Spinal cord (tissue), 10 donors: ENCODE results near the gene ADAMTSL2. TPM values are rescaled to one million over a fixed set of nuclear protein-coding genes. Genes with fewer than 3 reads are reported as not detected.

Experiments
- DNase-seq, 6 donors: peaks; one replicate each; pipeline versions ENCODE4 v3.0.0 to v3.0.0-alpha.2; 2013 to 2015; ENCODE audit warnings: low spot score in 6 of 6, low read depth in 4 of 6
- H3K27ac ChIP-seq: one replicate; pipeline ENCODE4 v1.5.1; 2013; ENCODE audit warnings: low read depth, low read length, control low read depth
- H3K27me3 ChIP-seq: one replicate; pipeline ENCODE4 v1.6.1; 2013; ENCODE audit warnings: low read length; ENCODE audit not compliant: control insufficient read depth, insufficient read depth
- H3K36me3 ChIP-seq: one replicate; pipeline ENCODE4 v1.6.1; 2013; ENCODE audit warnings: low read length; ENCODE audit not compliant: control insufficient read depth, insufficient read depth
- H3K4me1 ChIP-seq: one replicate; pipeline ENCODE4 v1.6.1; 2013; ENCODE audit warnings: low read length; ENCODE audit not compliant: control insufficient read depth, insufficient read depth
- H3K4me3 ChIP-seq: one replicate; pipeline ENCODE4 v1.5.1; 2013; ENCODE audit warnings: low read depth, low read length, control low read depth
- H3K9me3 ChIP-seq: one replicate; pipeline ENCODE4 v1.6.1; 2013; ENCODE audit warnings: low read length; ENCODE audit not compliant: control insufficient read depth, insufficient read depth
- WGBS: methylation state at CpG from one replicate; pipeline ENCODE4 v1.1.5; 2013; ENCODE audit warnings: missing lambda C conversion rate; ENCODE audit not compliant: insufficient coverage; 5-methylcytosine and 5-hydroxymethylcytosine counted together
- polyA plus RNA-seq, 2 donors: library from polyadenylated mRNA; unstranded; fragments of 120-200 nt; gene quantifications; one replicate each; pipeline ENCODE4 v1.2.1, GENCODE V29; 2013; ENCODE audit not compliant: insufficient read length in 2 of 2
- total RNA-seq, 2 donors: library from RNA; depleted of rRNA in 1 of 2; stranded (reverse); fragments of 120-200 nt in 1 of 2; fragments of >200 nt in 1 of 2; gene quantifications; one replicate each; pipeline versions ENCODE4 v1.2.3 to v1.2.4, GENCODE V29; 2013 to 2014
- donor health status: healthy.

Gene ADAMTSL2
- total and polyA plus RNA-seq, 4 donors = 3.7 to 9.0 (median 7.8) TPM

DNA sequence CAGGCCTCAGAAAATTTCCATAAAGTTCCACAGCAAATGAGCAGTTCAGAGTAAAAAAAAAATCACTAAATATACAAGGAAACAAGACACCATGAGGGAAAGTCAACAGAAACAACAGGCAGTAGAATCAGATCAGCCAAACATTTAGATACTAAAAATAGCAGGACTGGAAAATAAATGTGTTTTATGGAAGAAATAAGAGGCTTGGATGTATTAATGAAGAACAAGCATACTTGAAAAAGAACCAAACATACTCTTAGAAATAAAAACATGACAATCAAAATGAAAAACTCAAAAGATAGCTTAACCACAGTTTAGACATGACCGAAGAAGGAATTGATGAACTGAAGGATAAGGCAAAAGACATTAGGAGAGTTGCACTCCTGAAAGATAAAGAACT lies 32.4 kb upstream of the ADAMTSL2 start:
- Histone ChIP-seq H3K36me3 (no peaks in the 10 kb centered on the region), H3K27ac (no peak overlapping the region), H3K4me1 (no peaks in the 10 kb centered on the region), H3K9me3 (peaks cover 11% of the 10 kb centered on the region), H3K27me3 (no peaks in the 10 kb centered on the region), H3K4me3 (no peak overlapping the region)
- no peak for DNase-seq
- no CpG with 5 or more reads among the region's 1 CpG for WGBS

DNA sequence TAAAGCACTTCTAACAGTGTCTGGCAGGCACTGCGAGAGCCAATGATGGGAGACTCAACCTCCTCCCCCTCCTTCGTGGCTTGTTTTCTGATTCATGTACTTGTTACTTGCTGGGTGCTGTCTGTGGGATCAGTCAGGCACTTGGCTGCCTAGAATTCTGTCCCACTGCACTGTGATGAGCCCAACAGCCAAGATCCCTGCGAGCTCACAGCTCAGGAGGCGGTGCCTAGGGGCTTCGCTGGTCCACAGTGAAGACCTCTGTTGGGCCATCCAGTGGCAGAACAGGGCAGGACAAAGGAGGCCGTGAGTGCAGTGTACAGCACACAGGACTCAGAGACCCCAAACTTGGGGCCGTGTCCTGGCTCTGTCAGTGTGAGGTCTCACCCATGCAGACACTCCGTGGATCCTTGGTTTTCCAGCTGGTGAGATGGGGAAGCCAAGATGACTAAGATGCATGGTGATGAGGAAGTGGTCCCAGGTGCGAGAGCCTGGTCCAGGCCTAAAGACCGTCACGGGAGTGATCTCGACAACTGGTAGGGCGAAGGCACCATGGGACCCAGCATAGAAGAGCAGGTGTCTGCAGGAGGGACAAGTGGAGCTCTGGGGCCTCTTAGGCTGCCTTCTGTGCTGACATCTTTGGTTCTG lies 29.2 kb upstream of the ADAMTSL2 start:
- 86% methylated on average over 12 of the region's 13 CpGs for WGBS
- Histone ChIP-seq H3K27ac (no peak overlapping the region), H3K27me3 (no peaks in the 10 kb centered on the region)

DNA sequence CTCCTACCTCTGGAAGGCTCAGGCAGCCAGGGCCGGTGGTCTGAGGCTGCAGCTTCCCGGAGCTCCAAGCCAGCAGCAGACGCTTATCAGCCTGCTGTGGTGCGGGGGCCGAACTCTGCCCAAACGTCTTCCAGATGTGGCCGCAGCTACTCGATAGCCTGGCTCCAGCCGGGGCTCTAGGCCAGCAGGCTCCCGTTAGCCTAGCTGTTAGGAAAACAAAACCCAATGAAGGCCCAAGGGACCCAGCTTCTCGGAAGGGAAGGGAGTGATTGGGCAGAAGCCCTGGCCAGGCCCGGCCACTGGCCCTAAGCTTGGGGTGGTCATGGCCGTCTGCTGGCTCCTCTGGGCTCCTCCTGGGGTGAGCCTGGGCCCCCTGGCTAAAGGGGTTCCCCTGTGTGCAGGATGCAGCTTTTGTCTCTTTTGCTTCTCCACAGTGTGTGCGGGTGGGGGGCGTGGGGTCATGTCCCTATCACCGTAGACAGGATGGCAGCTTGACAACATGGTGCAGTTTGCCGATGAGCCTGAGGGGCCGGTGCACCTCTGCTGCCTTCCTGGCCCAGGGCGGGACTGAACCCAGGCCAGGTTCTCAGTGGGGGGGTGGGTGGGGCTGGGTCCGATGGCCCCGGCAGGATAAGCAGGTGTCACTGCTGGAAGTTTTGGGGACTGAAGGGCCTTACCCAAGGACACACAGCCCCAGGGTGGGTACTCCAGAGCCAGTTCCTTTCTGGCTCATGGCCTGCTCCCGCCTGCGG lies 28.4 kb upstream of the ADAMTSL2 start:
- H3K27ac ChIP-seq = no peak overlapping the region
- H3K27me3 ChIP-seq = no peaks in the 10 kb centered on the region
- no peak overlapping the region for H3K4me3 ChIP-seq
- no peaks in the 10 kb centered on the region for H3K36me3 ChIP-seq
- peaks cover 11% of the 10 kb centered on the region for H3K9me3 ChIP-seq
- 77% methylated on average over 22 of the region's 23 CpGs for WGBS
- DNase-seq = no peak
- H3K4me1 ChIP-seq = peaks cover 23% of the 10 kb centered on the region

More for the DNA sequence above, 29.2 kb upstream of the ADAMTSL2 start:
- Histone ChIP-seq H3K4me1 (peaks cover 16% of the 10 kb centered on the region), H3K4me3 (no peak overlapping the region), H3K36me3 (no peaks in the 10 kb centered on the region), H3K9me3 (peaks cover 11% of the 10 kb centered on the region)
- no peak for DNase-seq

DNA sequence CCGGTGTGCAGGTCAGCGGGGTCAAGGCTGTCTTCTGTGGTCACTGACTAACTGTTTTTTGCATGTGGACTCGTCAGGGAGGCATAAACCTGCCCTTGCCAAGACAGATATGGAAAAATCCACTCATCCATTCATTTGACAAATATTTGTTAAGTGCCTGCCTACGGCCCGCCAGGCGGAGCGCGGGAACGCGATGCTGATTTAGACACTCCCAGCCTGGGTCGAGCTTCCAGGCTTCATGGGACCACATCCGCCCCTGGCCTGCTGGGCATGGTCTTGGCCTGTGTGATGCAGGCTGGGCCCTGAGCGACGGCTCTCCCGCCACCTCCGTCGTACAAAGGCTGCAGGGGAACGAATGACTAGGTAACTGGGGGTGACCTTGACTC lies 27.9 kb upstream of the ADAMTSL2 start:
- DNase-seq = no peak
- H3K4me3 ChIP-seq = no peak overlapping the region
- peaks cover 26% of the 10 kb centered on the region for H3K4me1 ChIP-seq
- H3K9me3 ChIP-seq = peaks cover 7% of the 10 kb centered on the region
- no peak overlapping the region for H3K27ac ChIP-seq
- no peaks in the 10 kb centered on the region for H3K36me3 ChIP-seq
- H3K27me3 ChIP-seq = no peaks in the 10 kb centered on the region
- WGBS = 76% methylated on average over 18 of the region's 18 CpGs

DNA sequence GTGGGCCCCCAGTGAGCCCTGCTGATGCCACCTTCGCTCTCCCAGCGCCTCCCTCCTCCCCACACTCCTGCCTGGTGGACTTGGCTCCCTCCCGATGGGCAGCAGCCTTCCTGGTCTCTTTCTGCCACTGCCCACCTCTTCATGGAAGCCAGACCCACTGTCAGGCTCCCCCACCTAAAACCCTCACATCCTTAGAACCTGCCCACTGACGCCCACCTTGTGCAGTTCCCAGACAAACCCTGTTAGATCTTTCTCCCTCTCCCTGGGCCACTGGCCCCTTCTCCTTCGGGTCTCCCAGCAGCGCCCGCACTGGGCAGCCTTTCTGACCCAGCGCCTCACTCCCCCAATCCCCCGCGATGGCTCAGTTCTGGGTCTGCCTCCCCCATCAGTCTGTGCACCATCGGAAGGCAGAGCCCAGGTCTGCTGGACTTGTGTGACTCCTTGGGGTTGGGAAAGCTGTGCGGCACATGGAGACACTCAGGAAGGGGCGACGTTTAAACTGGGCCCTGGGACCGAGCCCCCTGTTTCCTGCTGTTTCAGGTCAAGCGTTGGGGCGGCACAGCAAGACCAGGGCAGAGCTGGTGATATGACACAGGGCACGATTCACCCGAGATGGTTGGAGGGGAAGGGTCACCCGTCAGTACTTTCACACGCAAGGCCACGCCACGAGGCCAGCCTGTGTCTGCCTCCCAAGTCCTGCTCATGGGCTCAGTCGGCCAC lies 27.1 kb upstream of the ADAMTSL2 start:
- Histone ChIP-seq H3K36me3 (no peaks in the 10 kb centered on the region), H3K4me3 (no peak overlapping the region), H3K27me3 (no peaks in the 10 kb centered on the region), H3K9me3 (peaks cover 3% of the 10 kb centered on the region), H3K27ac (no peak overlapping the region), H3K4me1 (peaks cover 26% of the 10 kb centered on the region)
- DNase-seq = no peak
- 90% methylated on average over 23 of the region's 24 CpGs for WGBS

DNA sequence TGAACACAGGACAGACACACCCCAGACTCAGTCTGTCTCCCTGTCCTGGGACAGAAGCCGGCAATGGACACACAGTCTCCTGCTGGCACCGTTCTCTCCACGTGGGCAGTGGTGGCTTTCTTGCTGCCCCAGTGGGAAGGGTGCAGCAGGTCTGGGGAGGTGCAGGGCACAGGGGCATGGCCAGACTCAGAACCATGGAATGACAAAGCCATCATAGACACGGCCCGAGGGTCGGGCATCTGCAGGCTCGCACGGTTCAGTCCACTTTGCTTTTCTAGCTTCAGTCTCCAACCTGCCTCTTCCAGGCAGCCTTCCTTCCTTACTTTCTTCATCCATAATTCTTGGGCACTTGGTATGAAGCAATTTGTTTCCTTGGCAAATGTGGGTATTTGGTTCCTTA lies 26.5 kb upstream of the ADAMTSL2 start:
- H3K27me3 ChIP-seq = no peaks in the 10 kb centered on the region
- 94% methylated on average over 3 of the region's 8 CpGs for WGBS
- peaks cover 32% of the 10 kb centered on the region for H3K4me1 ChIP-seq

DNA sequence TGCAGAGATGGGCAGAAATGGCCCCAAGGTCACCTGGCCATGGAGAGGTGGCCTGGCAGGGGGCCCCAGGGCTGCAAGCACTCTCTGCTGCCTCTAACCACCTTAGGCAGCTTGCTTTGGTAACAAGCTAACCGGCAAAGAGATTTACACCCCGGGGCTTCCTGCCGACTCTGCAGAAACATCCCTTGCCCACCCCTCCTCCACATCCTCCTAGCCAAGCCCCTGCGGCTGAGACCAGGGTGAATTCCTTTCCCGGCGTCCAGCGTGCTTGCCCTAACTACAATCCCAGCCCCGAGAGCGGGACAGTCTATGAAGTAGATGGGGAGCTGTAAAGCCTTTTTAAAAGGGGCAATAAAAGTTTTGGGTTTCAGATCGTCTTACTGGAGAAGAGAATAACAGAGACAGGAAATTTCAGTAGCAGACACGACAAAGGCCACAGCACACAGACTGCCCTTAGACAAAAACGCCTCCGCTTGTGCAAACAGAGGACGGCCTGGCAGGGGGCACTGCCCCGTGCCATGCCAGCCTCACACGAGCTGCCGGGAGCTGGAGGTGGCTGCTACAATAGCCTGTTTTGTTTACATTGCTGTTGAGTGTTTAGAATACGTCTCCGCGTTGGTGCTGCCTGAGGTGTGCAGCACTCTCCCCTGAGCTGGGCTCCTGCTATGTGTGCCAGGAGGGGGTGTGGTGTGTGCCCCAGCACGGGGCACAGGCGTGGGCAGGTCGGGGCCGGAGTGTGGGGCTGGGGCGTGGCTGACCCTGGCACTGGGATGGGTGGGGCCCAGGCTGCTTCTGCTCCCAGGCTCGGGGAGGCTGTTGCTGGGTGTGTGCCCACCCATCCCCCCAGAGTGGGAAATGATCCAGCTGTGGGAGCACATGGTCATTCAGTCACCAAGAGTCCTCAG lies 25.1 kb upstream of the ADAMTSL2 start:
- no peaks in the 10 kb centered on the region for H3K36me3 ChIP-seq
- H3K9me3 ChIP-seq = no peaks in the 10 kb centered on the region
- peak in 2 of 6 donors; percentile 40 to 60 for DNase-seq
- peaks cover 44% of the 10 kb centered on the region for H3K4me1 ChIP-seq
- H3K27me3 ChIP-seq = no peaks in the 10 kb centered on the region
- 12% methylated on average over 22 of the region's 26 CpGs for WGBS
- H3K27ac ChIP-seq = no peak overlapping the region
- H3K4me3 ChIP-seq = no peak overlapping the region

More for the DNA sequence above, 26.5 kb upstream of the ADAMTSL2 start:
- no peaks in the 10 kb centered on the region for H3K9me3 ChIP-seq
- no peaks in the 10 kb centered on the region for H3K36me3 ChIP-seq
- H3K4me3 ChIP-seq = no peak overlapping the region
- no peak overlapping the region for H3K27ac ChIP-seq
- no peak for DNase-seq

DNA sequence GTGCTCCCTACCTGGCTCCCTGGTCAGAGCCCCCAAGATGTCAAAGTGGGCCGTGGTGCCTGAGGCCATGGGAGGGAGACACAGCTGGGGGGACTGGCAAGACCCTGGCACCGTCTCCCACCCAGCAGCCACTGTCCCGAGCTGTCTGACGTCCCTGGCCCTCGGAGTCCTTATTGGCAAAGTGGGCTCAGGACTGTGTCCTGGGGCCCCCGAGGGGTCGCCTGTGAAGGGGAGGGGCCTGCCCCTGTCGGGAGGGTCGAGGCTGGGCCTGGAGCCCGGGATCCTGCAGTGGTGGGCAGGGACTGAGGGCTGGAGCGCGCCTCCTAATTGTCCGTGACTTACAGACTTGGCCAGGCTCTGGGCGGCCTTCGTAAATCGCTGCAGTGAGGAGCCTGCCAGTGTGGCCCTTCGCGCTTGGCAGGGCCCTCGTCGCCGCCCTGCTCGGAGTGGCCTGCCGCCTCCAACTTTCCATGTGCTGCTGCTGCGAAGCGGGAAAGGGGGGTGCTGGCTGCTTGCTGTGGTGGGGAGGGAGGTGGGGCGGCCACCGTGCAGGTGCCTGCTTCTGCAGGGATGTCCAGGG lies 23.5 kb upstream of the ADAMTSL2 start:
- no peaks in the 10 kb centered on the region for H3K9me3 ChIP-seq
- no peaks in the 10 kb centered on the region for H3K36me3 ChIP-seq
- DNase-seq = no peak
- H3K27ac ChIP-seq = no peak overlapping the region
- H3K4me3 ChIP-seq = no peak overlapping the region
- H3K4me1 ChIP-seq = peaks cover 57% of the 10 kb centered on the region
- WGBS = 62% methylated on average over 27 of the region's 27 CpGs
- no peaks in the 10 kb centered on the region for H3K27me3 ChIP-seq

DNA sequence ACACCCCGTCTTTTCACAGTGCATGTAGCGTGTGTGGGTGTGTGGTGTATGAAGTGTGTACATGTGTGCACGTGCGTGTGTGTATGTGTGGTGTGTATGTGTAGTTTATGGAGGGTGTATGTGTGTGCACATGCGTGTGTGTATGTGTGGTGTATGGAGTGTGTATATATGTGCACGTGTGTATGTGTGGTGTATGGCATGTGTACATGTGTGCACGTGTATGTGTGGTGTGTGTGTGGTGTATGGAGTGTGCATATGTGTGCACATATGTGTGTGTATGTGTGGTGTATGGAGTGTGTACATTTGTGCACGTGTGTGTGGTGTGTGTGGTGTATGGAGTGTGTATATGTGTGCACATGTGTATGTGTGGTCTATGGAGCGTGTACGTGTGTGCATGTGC lies 22.9 kb upstream of the ADAMTSL2 start:
- Histone ChIP-seq H3K27me3 (no peaks in the 10 kb centered on the region), H3K9me3 (no peaks in the 10 kb centered on the region), H3K27ac (no peak overlapping the region), H3K36me3 (no peaks in the 10 kb centered on the region), H3K4me1 (peaks cover 57% of the 10 kb centered on the region), H3K4me3 (no peak overlapping the region)
- 89% methylated on average over 10 of the region's 10 CpGs for WGBS
- DNase-seq = no peak
